AG04450 (cell line): Measurements from ENCODE around the gene VPS51. TPM values are rescaled to one million over a fixed set of nuclear protein-coding genes. Genes with fewer than 3 reads are reported as not detected.

Experiments used
- CTCF ChIA-PET: fragments of 300-600, 350-600 bp; formaldehyde crosslinking; extraction: SDS; loops from one replicate; lab custom pipeline; 2022; ENCODE audit warnings: antibody characterized with exemption, inconsistent platforms; lab: Charles Lee
- POLR2A ChIA-PET: fragments of 350-600 bp; formaldehyde crosslinking; extraction: SDS; loops from one replicate; lab custom pipeline; 2021; ENCODE audit warnings: antibody characterized with exemption, inconsistent platforms; lab: Yijun Ruan, JAX
- DNase-seq: peaks from one replicate; pipeline ENCODE4 v3.0.0-alpha.2; 2011; ENCODE audit warnings: low read depth, low spot score
- H3K27ac ChIP-seq: one replicate; pipeline ENCODE4 v1.5.1; 2012; ENCODE audit warnings: low read depth, low read length, control low read depth
- H3K27me3 ChIP-seq: one replicate; pipeline ENCODE4 v1.6.0; 2012; ENCODE audit warnings: low read length; ENCODE audit not compliant: control insufficient read depth, insufficient read depth
- H3K4me3 ChIP-seq: 2 replicates; pipeline ENCODE4 v1.5.1; 2011; ENCODE audit warnings: mild to moderate bottlenecking, low read depth, low read length, control low read depth
- H3K9me3 ChIP-seq: 2 replicates; pipeline ENCODE4 v1.5.1; 2012; ENCODE audit warnings: low read length; ENCODE audit not compliant: control insufficient read depth, insufficient read depth
- polyA plus RNA-seq: library from polyadenylated mRNA; depleted of rRNA; stranded (reverse); fragments of >200 nt; gene quantifications from 2 replicates; pipeline ENCODE4 v1.2.3, GENCODE V29; 2011
- TF ChIP-seq, protein P1 (sequence below): IDR thresholded peaks from 2 replicates; pipeline ENCODE4 v1.5.1; 2011; ENCODE audit warnings: low read depth, low read length, control low read depth, inconsistent platforms

VPS51 gene
- polyA plus RNA-seq, 1 experiment = 38.9 TPM

GRCh38 chr11:65119670-65119995 is 23.6 kb downstream of the VPS51 start:
- Histone ChIP-seq H3K27me3 (no peaks in the 10 kb centered on the region), H3K9me3 (peaks cover 3% of the 10 kb centered on the region; the same call in 1 of the 2 replicates), H3K27ac (no peak overlapping the region), H3K4me3 (no peak overlapping the region)
- no peak for DNase-seq
- CTCF ChIA-PET = no interaction called here
- POLR2A ChIA-PET = no interaction called here
- TF ChIP-seq, protein P1, sequence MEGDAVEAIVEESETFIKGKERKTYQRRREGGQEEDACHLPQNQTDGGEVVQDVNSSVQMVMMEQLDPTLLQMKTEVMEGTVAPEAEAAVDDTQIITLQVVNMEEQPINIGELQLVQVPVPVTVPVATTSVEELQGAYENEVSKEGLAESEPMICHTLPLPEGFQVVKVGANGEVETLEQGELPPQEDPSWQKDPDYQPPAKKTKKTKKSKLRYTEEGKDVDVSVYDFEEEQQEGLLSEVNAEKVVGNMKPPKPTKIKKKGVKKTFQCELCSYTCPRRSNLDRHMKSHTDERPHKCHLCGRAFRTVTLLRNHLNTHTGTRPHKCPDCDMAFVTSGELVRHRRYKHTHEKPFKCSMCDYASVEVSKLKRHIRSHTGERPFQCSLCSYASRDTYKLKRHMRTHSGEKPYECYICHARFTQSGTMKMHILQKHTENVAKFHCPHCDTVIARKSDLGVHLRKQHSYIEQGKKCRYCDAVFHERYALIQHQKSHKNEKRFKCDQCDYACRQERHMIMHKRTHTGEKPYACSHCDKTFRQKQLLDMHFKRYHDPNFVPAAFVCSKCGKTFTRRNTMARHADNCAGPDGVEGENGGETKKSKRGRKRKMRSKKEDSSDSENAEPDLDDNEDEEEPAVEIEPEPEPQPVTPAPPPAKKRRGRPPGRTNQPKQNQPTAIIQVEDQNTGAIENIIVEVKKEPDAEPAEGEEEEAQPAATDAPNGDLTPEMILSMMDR = no peak

GRCh38 chr11:65120831-65121230 is 24.8 kb downstream of the VPS51 start:
- H3K4me3 ChIP-seq = peak overlapping the region; percentile 99
- H3K27me3 ChIP-seq = no peaks in the 10 kb centered on the region
- H3K9me3 ChIP-seq = peaks cover 3% of the 10 kb centered on the region; the same call in 1 of the 2 replicates
- CTCF ChIA-PET = interaction anchor here (0.9 to 1.2 kb wide), 2 partner anchors 9 to 107 kb away, joined by 3 read pairs; partner anchors contain the start of genes ARL2 and TM7SF2
- no peak for DNase-seq
- H3K27ac ChIP-seq = no peak overlapping the region
- POLR2A ChIA-PET = no interaction called here
- TF ChIP-seq, protein P1 = no peak

DNA sequence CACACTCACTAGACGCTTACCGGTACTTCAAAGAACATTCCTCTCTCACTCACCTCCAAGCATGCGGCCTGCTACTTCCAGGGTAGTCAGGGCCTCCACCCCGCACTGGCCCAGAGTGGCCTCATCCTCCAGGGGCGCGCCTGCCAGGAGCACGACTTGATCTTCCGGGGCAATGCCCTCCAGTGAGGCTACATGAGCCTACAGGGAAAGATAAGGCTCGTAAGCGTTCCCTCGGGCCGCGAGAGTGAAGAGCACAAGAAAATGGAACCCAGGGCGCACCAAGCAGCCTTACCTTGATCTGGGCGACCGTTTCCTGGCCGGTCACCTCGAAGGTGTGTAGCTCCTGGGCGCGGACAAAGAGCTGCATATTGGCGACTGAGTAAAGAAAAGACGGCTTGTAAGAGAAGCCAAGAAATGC is 25.4 kb downstream of the VPS51 start:
- POLR2A ChIA-PET = interaction anchor here (1.0 to 1.6 kb wide), 4 partner anchors 9 to 25 kb away, joined by 3 to 20 read pairs (median 4); partner anchors contain the start of gene SYVN1
- TF ChIP-seq, protein P1 = no peak
- CTCF ChIA-PET = interaction anchor here (1.1 to 1.2 kb wide), 2 partner anchors 9 to 107 kb away, joined by 3 to 6 read pairs; partner anchors contain the start of gene ARL2
- Histone ChIP-seq H3K9me3 (peaks cover 3% of the 10 kb centered on the region; the same call in 1 of the 2 replicates), H3K27me3 (no peaks in the 10 kb centered on the region), H3K4me3 (peak overlapping the region; percentile 99), H3K27ac (peak overlapping the region; percentile 57)
- no peak for DNase-seq

- DNase-seq = peak; percentile 88
- Histone ChIP-seq H3K27ac (peak within 1 kb of the TSS; percentile 82), H3K9me3 (peaks cover 3% of the 10 kb centered on the region; the same call in 1 of the 2 replicates), H3K4me3 (peak within 1 kb of the TSS; percentile 99), H3K27me3 (no peaks in the 10 kb centered on the region)
- ChIA-PET POLR2A (interaction anchor here (0.5 to 1.6 kb wide), 8 partner anchors 8 to 203 kb away, joined by 3 to 20 read pairs (median 4); partner anchors contain the start of gene SYVN1), CTCF (interaction anchor here (0.7 to 1.1 kb wide), 2 partner anchors 9 to 119 kb away, joined by 3 to 6 read pairs; no protein-coding TSS in a partner anchor)
- TF ChIP-seq, protein P1 = no peak
Measured at GRCh38 chr11:65121865-65122696, 26.1 kb downstream of the VPS51 start, which contains the start of the genes FAU and MRPL49. Gene FAU (minus strand): TSS chr11:65122134. CDS start chr11:65121813, 321 bp downstream. Gene MRPL49 (plus strand): TSS chr11:65122321. CDS start chr11:65122347, 26 bp downstream.
